Stomach (tissue), 9 donors: ENCODE data around the gene DLGAP5. TPM values are rescaled to one million over a fixed set of nuclear protein-coding genes. Genes with fewer than 3 reads are reported as not detected.
A peak's percentile ranks its signal among the peaks of the same experiment; 100 is the strongest.

Source experiments
- DNase-seq, 2 donors: peaks; one replicate each; pipeline versions ENCODE4 v3.0.0 to v3.0.0-alpha.2; 2013 to 2019
- H3K27ac ChIP-seq, 5 donors: fragments of 200-600 bp in 4 of 5; sonication (generic) in 4 of 5; one replicate each; pipeline ENCODE4 v1.5.1; 2013 to 2019; ENCODE audit warnings: mild to moderate bottlenecking in 1 of 5, moderate library complexity in 1 of 5
- H3K27me3 ChIP-seq, 3 donors: fragments of 200-600 bp; sonication (generic); one replicate each; pipeline ENCODE4 v1.5.1; 2017 to 2019; ENCODE audit warnings: mixed run types in 1 of 3
- H3K36me3 ChIP-seq, 4 donors: fragments of 200-600 bp; sonication (generic); 1 replicate in 3 of 4; 2 replicates in 1 of 4; pipeline ENCODE4 v1.5.1; 2016 to 2019
- H3K4me1 ChIP-seq, 4 donors: fragments of 200-600 bp; sonication (generic); one replicate each; pipeline ENCODE4 v1.5.1; 2016 to 2019
- H3K4me3 ChIP-seq, 4 donors: fragments of 200-600 bp; sonication (generic) in 3 of 4; one replicate each; pipeline ENCODE4 v1.5.1; 2016 to 2019; ENCODE audit warnings: mild to moderate bottlenecking in 1 of 4
- H3K9me3 ChIP-seq, 4 donors: fragments of 200-600 bp; sonication (generic); one replicate each; pipeline ENCODE4 v1.5.1; 2016 to 2019
- EP300 ChIP-seq: sonication (generic); formaldehyde crosslinking; IDR thresholded peaks from one replicate; pipeline ENCODE4 v1.6.1; 2017; ENCODE audit warnings: antibody characterized with exemption
- POLR2A ChIP-seq, 4 donors: fragments of 450-650 bp; IDR thresholded peaks; one replicate each; pipeline ENCODE4 v1.6.1; 2016; ENCODE audit warnings: antibody characterized with exemption in 4 of 4, control low read depth in 2 of 4, mild to moderate bottlenecking in 1 of 4, moderate library complexity in 1 of 4
- POLR2AphosphoS5 ChIP-seq, 3 donors: sonication (generic); formaldehyde crosslinking; IDR thresholded peaks; one replicate each; pipeline ENCODE4 v1.6.1; 2016; ENCODE audit warnings: antibody characterized with exemption in 3 of 3
- WGBS, 5 donors: extraction: QIAGEN DNeasy Blood & Tissue Kit in 3 of 5; methylation state at CpG; one replicate each; pipeline versions ENCODE4 v1.1.5 to v1.1.7; 2013 to 2018; 5-methylcytosine and 5-hydroxymethylcytosine counted together
- intact Hi-C: fragments of 100-400 bp; cut with DNase I; formaldehyde crosslinking; loops from one replicate; pipeline ENCODE4 v1.15.1; 2023; ENCODE audit warnings: low total_unique reads
- polyA plus RNA-seq, 3 donors: library from polyadenylated mRNA; stranded (reverse); fragments of 200-250 nt; gene quantifications; one replicate each; pipeline ENCODE4 v1.2.3, GENCODE V29; 2013
- total RNA-seq, 5 donors: library from RNA; depleted of rRNA; stranded (reverse); fragments of >200 nt; gene quantifications; one replicate each; pipeline versions ENCODE4 v1.1.0 to v1.2.3, GENCODE V29; 2014 to 2016
- TF ChIP-seq, protein P1 (sequence below), 7 experiments: fragments of 450-650 bp in 4 of 7; fragments of 200-600 bp in 3 of 7; sonication (generic) in 3 of 7; IDR thresholded peaks; one replicate each; pipeline ENCODE4 v1.5.1; 2016 to 2019; ENCODE audit warnings: antibody characterized with exemption in 7 of 7, control low read depth in 2 of 7, mild to moderate bottlenecking in 1 of 7
- donor health status: healthy with polysubstance abuse.
- donor health status: Bipolar disorder and iron deficiency.
- donor health status: healthy.

DLGAP5 gene
- total and polyA plus RNA-seq, 8 donors = 0.45 to 7.7 (median 2.0) TPM

- Histone ChIP-seq H3K36me3 (peaks cover 0 to 7% (median 0%) of the 10 kb centered on the region in 4 donors), H3K4me3 (no peak overlapping the region), H3K9me3 (no peaks in the 10 kb centered on the region), H3K27ac (no peak overlapping the region), H3K4me1 (no peaks in the 10 kb centered on the region), H3K27me3 (no peaks in the 10 kb centered on the region)
- intact Hi-C loops = no loop called here
- DNase-seq = no peak
- WGBS, 5 donors = 88 to 94% (median 90%) methylated on average over 2 of the region's 2 CpGs
- no peak for TF ChIP-seq EP300
These were observed 11.4 kb downstream of the DLGAP5 start for GRCh38 chr14:55180006-55180405.

DNA sequence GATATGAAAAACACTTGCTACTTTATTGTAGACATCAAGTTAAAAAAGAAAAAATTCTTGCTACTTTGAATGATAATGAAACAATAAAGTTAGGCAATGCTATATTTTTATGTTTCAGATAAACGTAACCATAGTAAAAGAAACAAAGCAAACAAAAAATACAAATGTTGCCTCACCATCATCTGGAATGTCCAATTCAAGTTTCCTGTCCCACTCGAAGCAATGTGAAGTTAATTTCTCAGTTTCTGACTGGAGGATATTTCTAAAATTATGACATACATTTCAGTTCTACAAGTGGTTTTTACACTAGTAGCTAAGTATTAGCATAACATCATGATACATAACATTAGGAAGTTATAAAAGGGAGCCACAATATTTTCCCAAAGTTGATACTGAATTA is 20.9 kb downstream of the DLGAP5 start:
- Histone ChIP-seq H3K4me1 (no peaks in the 10 kb centered on the region), H3K36me3 (no peaks in the 10 kb centered on the region), H3K27ac (no peak overlapping the region), H3K4me3 (no peak overlapping the region), H3K27me3 (no peaks in the 10 kb centered on the region), H3K9me3 (no peaks in the 10 kb centered on the region)
- DNase-seq = no peak
- 76 to 91% (median 83%) methylated on average over 2 of the region's 2 CpGs for WGBS, 5 donors
- TF ChIP-seq POLR2A (IDR thresholded peaks at IDR 0.05) = no peak
- TF ChIP-seq EP300 = no peak
- no peak for TF ChIP-seq POLR2AphosphoS5 (IDR thresholded peaks at IDR 0.05)
- TF ChIP-seq, protein P1, sequence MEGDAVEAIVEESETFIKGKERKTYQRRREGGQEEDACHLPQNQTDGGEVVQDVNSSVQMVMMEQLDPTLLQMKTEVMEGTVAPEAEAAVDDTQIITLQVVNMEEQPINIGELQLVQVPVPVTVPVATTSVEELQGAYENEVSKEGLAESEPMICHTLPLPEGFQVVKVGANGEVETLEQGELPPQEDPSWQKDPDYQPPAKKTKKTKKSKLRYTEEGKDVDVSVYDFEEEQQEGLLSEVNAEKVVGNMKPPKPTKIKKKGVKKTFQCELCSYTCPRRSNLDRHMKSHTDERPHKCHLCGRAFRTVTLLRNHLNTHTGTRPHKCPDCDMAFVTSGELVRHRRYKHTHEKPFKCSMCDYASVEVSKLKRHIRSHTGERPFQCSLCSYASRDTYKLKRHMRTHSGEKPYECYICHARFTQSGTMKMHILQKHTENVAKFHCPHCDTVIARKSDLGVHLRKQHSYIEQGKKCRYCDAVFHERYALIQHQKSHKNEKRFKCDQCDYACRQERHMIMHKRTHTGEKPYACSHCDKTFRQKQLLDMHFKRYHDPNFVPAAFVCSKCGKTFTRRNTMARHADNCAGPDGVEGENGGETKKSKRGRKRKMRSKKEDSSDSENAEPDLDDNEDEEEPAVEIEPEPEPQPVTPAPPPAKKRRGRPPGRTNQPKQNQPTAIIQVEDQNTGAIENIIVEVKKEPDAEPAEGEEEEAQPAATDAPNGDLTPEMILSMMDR (IDR thresholded peaks at IDR 0.05) = no peak
- intact Hi-C loops = no loop called here

DNA sequence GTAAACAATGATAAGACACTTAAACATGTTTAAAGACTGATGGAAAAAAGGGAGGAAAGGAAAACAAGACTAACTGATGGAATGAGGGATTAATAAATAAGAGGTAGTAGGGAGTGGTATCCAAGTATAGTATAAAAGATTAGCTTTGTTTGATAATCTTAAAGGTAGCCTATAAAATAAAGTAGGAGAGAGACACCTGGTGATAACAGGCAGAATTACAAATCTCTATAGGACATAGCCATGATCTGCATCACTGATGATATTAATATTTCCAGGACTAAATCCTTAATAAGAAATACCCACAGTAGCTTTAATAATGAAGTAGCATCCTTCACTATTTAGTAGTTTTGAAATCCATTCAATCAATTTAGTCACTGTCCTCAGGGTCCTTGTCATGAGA is 30.4 kb downstream of the DLGAP5 start:
- H3K4me1 ChIP-seq = no peaks in the 10 kb centered on the region
- H3K27me3 ChIP-seq = no peaks in the 10 kb centered on the region
- TF ChIP-seq, protein P1 (IDR thresholded peaks at IDR 0.05) = peak in 5 of 7 experiments; percentile 32 to 78 (median 59)
- no peak for TF ChIP-seq POLR2A (IDR thresholded peaks at IDR 0.05)
- H3K27ac ChIP-seq = no peak overlapping the region
- no peaks in the 10 kb centered on the region for H3K9me3 ChIP-seq
- peak in 1 of 2 donors; percentile 66 for DNase-seq
- intact Hi-C loops = no loop called here
- H3K4me3 ChIP-seq = no peak overlapping the region
- no peaks in the 10 kb centered on the region for H3K36me3 ChIP-seq

- Histone ChIP-seq H3K4me3 (no peak overlapping the region), H3K9me3 (no peaks in the 10 kb centered on the region), H3K4me1 (no peaks in the 10 kb centered on the region), H3K36me3 (no peaks in the 10 kb centered on the region), H3K27me3 (no peaks in the 10 kb centered on the region), H3K27ac (no peak overlapping the region)
- DNase-seq = no peak
- TF ChIP-seq POLR2A (IDR thresholded peaks at IDR 0.05) (no peak), EP300 (no peak), POLR2AphosphoS5 (IDR thresholded peaks at IDR 0.05) (no peak)
- TF ChIP-seq, protein P1 (IDR thresholded peaks at IDR 0.05) = no peak
- intact Hi-C loops = loop anchor here (5.0 kb wide), 1 partner anchor 66 kb away; no protein-coding TSS in a partner anchor
- 74 to 86% (median 82%) methylated on average over 3 of the region's 3 CpGs for WGBS, 5 donors
These were observed 33.0 kb downstream of the DLGAP5 start for GRCh38 chr14:55158412-55158811.

DNA sequence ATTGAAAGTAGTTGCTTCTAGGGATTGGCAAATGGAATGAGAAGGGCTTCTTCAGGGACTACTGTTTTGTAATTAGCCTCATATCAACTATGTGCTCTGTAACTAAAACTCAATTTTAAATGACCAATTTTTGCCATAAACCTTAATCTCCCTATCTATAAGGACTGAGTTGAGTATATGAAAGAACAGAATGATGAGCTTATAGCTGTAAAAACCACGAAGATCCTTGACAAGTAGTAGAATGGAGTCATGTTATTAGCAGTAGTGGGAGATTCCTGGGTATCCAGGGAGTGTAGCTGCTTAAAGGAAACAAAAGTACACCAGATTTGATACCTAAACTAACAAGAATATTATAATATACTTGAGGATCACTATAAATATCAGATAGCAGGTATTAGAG is 34.3 kb downstream of the DLGAP5 start:
- Histone ChIP-seq H3K27ac (no peak overlapping the region), H3K4me1 (no peaks in the 10 kb centered on the region), H3K36me3 (no peaks in the 10 kb centered on the region), H3K4me3 (no peak overlapping the region), H3K27me3 (no peaks in the 10 kb centered on the region), H3K9me3 (no peaks in the 10 kb centered on the region)
- no peak for DNase-seq
- no peak for TF ChIP-seq EP300
- TF ChIP-seq POLR2A (IDR thresholded peaks at IDR 0.05) = no peak
- no peak for TF ChIP-seq POLR2AphosphoS5 (IDR thresholded peaks at IDR 0.05)
- TF ChIP-seq, protein P1 (IDR thresholded peaks at IDR 0.05) = no peak
- intact Hi-C loops = loop anchor here (5.0 kb wide), 1 partner anchor 65 kb away; no protein-coding TSS in a partner anchor
- 68 to 89% (median 79%) methylated on average over 1 of the region's 1 CpG for WGBS, 5 donors
